GM18867 (cell line): ENCODE results near the gene ERVW-1.
"Not testable (repeated sequence)": the region's sequence is repeated elsewhere in the genome, so short reads cannot be mapped to it uniquely, and the experiment has no call there.

Experiments
- ATAC-seq: cut with Tn5 transposase; IDR thresholded peaks from one replicate; pipeline ENCODE4 v1.9.1; 2021; ENCODE audit warnings: mild to moderate bottlenecking, moderate library complexity; ENCODE audit not compliant: unreplicated experiment

ERVW-1 gene

GRCh38 chr7:92477681-92478080 lies at the start of gene ERVW-1:
ERVW-1 (minus strand) TSS chr7:92477946; CDS start chr7:92470381, 7,565 bp downstream.
- ATAC-seq: not testable (repeated sequence)

GRCh38 chr7:92523110-92523509 lies 45.4 kb upstream of the ERVW-1 start:
- no peak for ATAC-seq

DNA sequence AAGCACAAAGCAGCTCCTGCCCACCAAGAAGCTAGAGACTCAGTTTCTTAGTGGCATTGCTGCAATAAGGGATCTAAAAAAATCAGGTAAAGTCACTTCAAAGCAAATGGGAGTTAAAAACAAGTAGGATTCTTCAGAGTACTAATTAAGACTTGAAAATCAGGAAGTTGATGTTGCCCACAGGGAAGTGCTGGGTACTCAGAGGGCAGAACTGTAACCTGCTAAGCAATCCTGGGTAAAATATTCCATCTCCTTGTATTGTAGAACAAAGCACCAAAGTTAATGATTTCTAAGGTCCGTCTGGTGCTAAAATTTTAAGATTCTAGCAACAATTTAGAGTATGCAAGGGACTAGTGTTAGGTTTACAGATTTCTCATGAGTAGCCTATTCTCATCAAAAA lies 42.3 kb upstream of the ERVW-1 start:
- no peak for ATAC-seq

DNA sequence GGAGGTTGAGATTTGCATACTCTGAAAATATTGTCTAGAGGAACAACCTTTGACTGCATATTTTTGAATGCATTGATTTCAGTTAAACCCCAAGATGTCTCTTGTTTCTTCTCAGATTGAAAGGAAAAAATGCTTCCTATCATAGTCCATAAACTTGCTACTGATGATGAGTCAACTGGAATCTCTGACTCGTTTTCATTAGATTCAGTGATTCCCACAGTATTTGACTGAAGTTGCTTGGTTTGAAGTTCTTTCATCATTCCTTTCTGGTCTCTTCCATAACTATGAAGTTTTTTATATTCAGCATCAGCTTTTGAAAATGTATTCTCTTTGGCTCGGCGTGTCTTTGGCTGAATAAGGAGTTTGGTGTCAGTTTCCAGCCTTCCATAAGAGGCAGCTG lies 39.9 kb upstream of the ERVW-1 start:
- ATAC-seq: no peak

GRCh38 chr7:92513167-92513902 lies 35.6 kb upstream of the ERVW-1 start:
- ATAC-seq: no peak

- ATAC-seq: no peak
Measured at GRCh38 chr7:92508946-92509345, 31.2 kb upstream of the ERVW-1 start.

DNA sequence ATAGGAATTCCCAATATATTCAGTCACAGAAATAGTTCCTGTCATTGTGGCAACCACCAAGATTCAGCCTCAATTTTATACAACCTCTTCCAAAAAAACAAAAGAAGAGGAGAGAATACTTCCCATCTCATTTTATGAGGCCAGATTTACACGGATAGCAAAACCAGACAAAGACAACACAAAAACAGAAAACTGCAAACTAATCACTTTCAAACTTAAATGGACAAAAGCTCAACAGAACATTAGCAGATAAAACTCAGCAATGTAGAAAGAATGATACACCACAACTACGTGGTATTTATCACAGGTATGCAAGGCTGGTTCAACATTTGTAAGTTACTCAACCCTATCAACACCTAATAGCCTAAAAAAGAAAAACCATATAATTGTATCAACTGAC lies 28.6 kb upstream of the ERVW-1 start:
- ATAC-seq: no peak

GRCh38 chr7:92504563-92504962 lies 26.8 kb upstream of the ERVW-1 start:
- ATAC-seq: no peak

DNA sequence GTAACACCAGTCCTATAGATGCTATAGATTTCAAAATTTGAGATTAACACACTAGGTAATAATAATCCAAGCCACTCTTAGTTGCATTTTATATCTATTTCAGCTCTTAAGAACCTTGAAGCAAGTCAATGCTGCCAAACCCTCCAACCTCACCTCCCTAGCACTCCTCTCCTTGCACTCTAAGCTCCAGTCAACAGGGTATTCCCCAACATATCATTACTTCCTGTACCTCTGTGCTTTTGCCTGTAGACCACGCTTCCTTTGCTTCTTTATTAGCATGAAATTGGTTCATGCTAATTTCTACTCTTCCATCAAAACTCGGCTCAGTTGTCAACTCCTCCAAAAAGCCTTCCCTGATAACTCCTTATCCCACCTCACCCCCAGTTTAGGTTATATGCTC lies 26.0 kb upstream of the ERVW-1 start:
- ATAC-seq: no peak

- no peak for ATAC-seq
Measured at GRCh38 chr7:92498557-92498956, 20.8 kb upstream of the ERVW-1 start.

- no peak for ATAC-seq
Measured at GRCh38 chr7:92496876-92497275, 19.1 kb upstream of the ERVW-1 start.

GRCh38 chr7:92489634-92490033 lies 11.9 kb upstream of the ERVW-1 start:
- no peak for ATAC-seq

DNA sequence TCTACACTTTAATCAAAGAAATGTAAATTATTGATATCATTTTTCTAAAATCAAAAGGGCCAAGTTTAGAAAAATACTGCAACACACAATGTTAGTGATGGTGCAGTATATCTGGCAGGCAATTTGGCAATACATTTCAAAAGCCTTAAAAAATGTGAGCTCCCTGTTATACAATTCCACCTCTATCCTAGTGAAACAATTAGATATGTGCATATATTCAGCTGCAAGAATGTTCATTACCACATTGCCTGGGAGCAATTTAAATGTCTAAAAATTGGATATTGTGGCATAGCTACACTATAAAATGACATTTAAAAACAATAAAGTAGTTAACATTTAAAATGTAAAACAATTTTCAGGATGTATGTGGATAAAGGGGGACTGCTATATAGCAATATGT lies 10.1 kb upstream of the ERVW-1 start:
- no peak for ATAC-seq

GRCh38 chr7:92485974-92486373 lies 8.2 kb upstream of the ERVW-1 start:
- ATAC-seq: no peak

GRCh38 chr7:92485267-92485892 lies 7.6 kb upstream of the ERVW-1 start:
- no peak for ATAC-seq

DNA sequence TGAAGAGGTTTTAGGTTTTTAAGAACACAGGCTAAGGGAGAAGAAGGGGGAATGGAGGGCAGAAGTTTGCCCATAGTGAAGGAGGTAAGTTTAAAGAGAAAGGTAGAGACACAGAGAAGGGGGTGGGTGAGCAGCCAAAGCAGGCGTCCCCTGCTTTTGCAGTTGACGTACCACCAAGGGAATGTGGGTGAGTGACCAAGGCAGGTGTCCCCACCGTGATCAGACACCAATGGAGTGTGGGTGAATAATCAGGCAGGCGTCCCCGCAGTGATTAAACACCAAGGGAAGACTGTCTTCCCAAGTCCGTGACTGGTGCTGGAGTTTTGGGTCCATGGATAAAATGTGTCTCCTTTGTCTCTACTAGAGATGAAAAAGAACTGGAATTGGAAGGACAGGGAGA lies 6.5 kb upstream of the ERVW-1 start:
- not testable (repeated sequence) for ATAC-seq

- not testable (repeated sequence) for ATAC-seq
Measured at GRCh38 chr7:92483624-92484023, 5.9 kb upstream of the ERVW-1 start.

- not testable (repeated sequence) for ATAC-seq
Measured at GRCh38 chr7:92479146-92479545, 1.4 kb upstream of the ERVW-1 start.

DNA sequence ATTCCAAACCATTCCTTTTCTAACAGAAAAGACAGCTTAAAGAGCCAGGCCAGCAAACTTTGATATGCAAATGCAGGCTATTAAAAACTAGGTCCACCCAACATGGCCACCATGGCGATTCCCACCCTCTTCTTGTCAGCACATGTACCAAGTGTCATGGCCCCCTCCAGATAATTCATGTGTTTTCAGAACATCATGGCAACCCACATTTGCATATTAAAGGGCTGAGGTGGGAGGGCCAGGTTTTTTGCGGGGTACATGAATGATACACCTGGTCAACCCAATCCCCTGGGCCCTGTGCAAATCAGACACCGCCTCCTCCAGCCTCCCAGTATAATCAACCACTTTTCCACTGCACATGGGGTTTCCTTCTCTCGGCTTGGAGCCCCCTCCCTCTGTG lies 965 bp upstream of the ERVW-1 start:
- no peak for ATAC-seq

- ATAC-seq: no peak
Measured at GRCh38 chr7:92478095-92478494, 349 bp upstream of the ERVW-1 start.

DNA sequence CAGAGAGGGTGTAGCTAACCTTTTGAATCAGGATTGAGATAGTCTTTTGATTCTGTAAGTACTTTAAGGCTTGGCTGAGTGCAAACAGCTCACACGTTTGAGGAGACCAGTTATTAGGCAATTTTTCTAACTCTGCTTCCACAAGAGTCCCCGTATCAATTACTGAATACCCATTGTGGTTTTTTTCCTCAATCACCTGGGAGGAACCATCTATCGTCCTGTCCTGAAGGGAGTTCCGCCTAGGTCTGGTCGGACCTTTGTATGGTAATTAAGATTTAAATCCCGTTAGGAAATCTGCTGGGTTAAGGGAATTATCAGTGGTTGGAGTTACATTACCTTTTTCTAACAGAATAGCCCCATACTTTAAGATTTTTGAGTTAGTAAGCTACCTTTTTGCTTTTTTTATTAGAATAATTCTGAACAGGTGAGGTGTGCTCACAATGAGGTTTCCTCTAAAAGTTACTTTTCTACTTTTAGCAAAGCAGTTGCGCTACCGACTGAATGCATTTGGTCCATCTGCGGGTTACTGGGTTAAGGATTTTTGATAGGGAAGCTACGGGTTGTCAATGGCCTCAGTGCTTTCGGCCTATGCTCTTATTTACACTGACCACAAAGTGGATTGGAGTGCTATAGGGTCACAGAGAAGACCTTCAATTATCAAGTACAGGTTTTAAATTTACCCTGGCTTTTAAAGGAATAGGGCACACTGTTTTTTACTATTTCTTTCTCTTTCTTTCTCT lies 1.7 kb downstream of the ERVW-1 start:
- not testable (repeated sequence) for ATAC-seq

GRCh38 chr7:92475261-92475770 lies 2.4 kb downstream of the ERVW-1 start:
- not testable (repeated sequence) for ATAC-seq
